SU-DHL-6 (cell line): Measurements from ENCODE around the gene TXN2.

Source experiments
- EZH2phosphoT487 ChIP-seq: fragments of 200-600 bp; sonication (generic), shearing (Covaris generic); conservative IDR thresholded peaks from 2 replicates; pipeline ENCODE4 v1.6.1; 2018; ENCODE audit warnings: mild to moderate bottlenecking, antibody characterized with exemption, low read length, moderate library complexity, mixed read lengths
- TF ChIP-seq, protein P1 (sequence below): fragments of 200-600 bp; sonication (generic); IDR thresholded peaks from one replicate; pipeline ENCODE4 v1.5.1; 2017; ENCODE audit warnings: antibody characterized with exemption, mild to moderate bottlenecking, low read length, moderate library complexity; ENCODE audit not compliant: insufficient read depth, poor library complexity, severe bottlenecking

DNA sequence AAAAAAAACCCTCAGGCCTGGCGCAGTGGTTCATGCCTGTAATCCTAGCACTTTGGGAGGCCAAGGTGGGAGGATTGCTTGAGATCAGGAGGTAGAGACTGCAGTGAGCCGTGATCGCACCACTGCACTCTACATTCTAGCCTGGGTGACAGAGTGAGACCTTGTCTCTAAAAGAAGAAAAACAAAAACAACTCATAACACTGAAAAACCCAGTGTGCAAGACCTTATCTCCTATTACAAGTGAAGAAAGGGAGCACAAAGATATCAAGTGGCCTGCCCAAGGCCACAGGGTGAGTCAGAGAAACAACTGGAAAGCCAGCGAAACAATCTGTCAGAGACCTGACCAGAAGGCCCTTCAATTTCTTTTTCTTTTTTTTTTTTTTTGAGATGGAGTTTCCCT, 2.5 kb downstream of the TXN2 start:
- TF ChIP-seq, protein P1, sequence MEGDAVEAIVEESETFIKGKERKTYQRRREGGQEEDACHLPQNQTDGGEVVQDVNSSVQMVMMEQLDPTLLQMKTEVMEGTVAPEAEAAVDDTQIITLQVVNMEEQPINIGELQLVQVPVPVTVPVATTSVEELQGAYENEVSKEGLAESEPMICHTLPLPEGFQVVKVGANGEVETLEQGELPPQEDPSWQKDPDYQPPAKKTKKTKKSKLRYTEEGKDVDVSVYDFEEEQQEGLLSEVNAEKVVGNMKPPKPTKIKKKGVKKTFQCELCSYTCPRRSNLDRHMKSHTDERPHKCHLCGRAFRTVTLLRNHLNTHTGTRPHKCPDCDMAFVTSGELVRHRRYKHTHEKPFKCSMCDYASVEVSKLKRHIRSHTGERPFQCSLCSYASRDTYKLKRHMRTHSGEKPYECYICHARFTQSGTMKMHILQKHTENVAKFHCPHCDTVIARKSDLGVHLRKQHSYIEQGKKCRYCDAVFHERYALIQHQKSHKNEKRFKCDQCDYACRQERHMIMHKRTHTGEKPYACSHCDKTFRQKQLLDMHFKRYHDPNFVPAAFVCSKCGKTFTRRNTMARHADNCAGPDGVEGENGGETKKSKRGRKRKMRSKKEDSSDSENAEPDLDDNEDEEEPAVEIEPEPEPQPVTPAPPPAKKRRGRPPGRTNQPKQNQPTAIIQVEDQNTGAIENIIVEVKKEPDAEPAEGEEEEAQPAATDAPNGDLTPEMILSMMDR: no peak
- no peak for TF ChIP-seq EZH2phosphoT487
